SK-N-SH treated with all-trans-retinoic acid at 6 μM for 48 hours (cell line): Measurements from ENCODE around the gene TPBG.
A peak's percentile ranks its signal among the peaks of the same experiment; 100 is the strongest.
"Not testable (repeated sequence)": the region's sequence is repeated elsewhere in the genome, so short reads cannot be mapped to it uniquely, and the experiment has no call there.

Experiments
- ATAC-seq: fragments of 200-7000 bp; cut with Tn5 transposase; 3 replicates; pipeline ENCODE4 v1.9.1; 2020; ENCODE audit warnings: mild to moderate bottlenecking, moderate library complexity
- ARNTL ChIP-seq: fragments of 450-650 bp; formaldehyde crosslinking; IDR thresholded peaks from 2 replicates; pipeline ENCODE4 v1.5.0; 2020; ENCODE audit warnings: low read depth, mild to moderate bottlenecking, moderate library complexity, borderline replicate concordance
- BACH2 ChIP-seq: fragments of 250-450 bp; sonication (Bioruptor Pico); IDR thresholded peaks from 2 replicates; pipeline ENCODE4 v1.9.0; 2021; ENCODE audit warnings: mild to moderate bottlenecking, borderline replicate concordance
- CSDC2 ChIP-seq: fragments of 250-450 bp; sonication (Bioruptor Pico); IDR thresholded peaks from 2 replicates; pipeline ENCODE4 v1.5.0; 2020; ENCODE audit warnings: mild to moderate bottlenecking, moderate library complexity
- ESRRG ChIP-seq: fragments of 250-450 bp; sonication (Bioruptor Pico); IDR thresholded peaks from 2 replicates; pipeline ENCODE4 v1.6.1; 2021; ENCODE audit warnings: mild to moderate bottlenecking
- ISL1 ChIP-seq: fragments of 250-450 bp; sonication (Bioruptor Pico); IDR thresholded peaks from 2 replicates; pipeline ENCODE4 v2.1.2; 2022; ENCODE audit warnings: mild to moderate bottlenecking, moderate library complexity
- OSR1 ChIP-seq: fragments of 250-450 bp; sonication (Bioruptor Pico); IDR thresholded peaks from 2 replicates; pipeline ENCODE4 v1.8.0; 2022; ENCODE audit warnings: moderate library complexity, mild to moderate bottlenecking, inconsistent platforms
- PATZ1 ChIP-seq: fragments of 250-450 bp; sonication (Bioruptor Pico); IDR thresholded peaks from 2 replicates; pipeline ENCODE4 v1.8.0; 2020; ENCODE audit warnings: mild to moderate bottlenecking, moderate library complexity, borderline replicate concordance
- PPARA ChIP-seq: fragments of 250-450 bp; sonication (Bioruptor Pico); IDR thresholded peaks from 2 replicates; pipeline ENCODE4 v1.5.0; 2020; ENCODE audit warnings: mild to moderate bottlenecking, borderline replicate concordance
- RARB ChIP-seq: fragments of 250-450 bp; sonication (Bioruptor Pico); IDR thresholded peaks from 2 replicates; pipeline ENCODE4 v1.8.0; 2021; ENCODE audit warnings: mild to moderate bottlenecking, moderate library complexity
- TCF4 ChIP-seq: fragments of 250-450 bp; sonication (Bioruptor Pico); IDR thresholded peaks from 2 replicates; pipeline ENCODE4 v1.8.0; 2021; ENCODE audit warnings: mild to moderate bottlenecking, moderate library complexity, borderline replicate concordance
- TOX ChIP-seq: fragments of 250-450 bp; sonication (Bioruptor Pico); IDR thresholded peaks from 2 replicates; pipeline ENCODE4 v1.8.0; 2021; ENCODE audit warnings: mild to moderate bottlenecking, moderate library complexity, borderline replicate concordance
- ZC3H10 ChIP-seq: fragments of 250-450 bp; sonication (Bioruptor Pico); IDR thresholded peaks from 2 replicates; pipeline ENCODE4 v1.5.1; 2021; ENCODE audit warnings: mild to moderate bottlenecking, moderate library complexity
- ZFP3 ChIP-seq: fragments of 250-450 bp; sonication (Bioruptor Pico); IDR thresholded peaks from 2 replicates; pipeline ENCODE4 v1.5.0; 2020; ENCODE audit warnings: mild to moderate bottlenecking, moderate library complexity
- ZFP30 ChIP-seq: fragments of 450-650 bp; formaldehyde crosslinking; IDR thresholded peaks from 2 replicates; pipeline ENCODE4 v1.5.0; 2022; ENCODE audit warnings: mild to moderate bottlenecking, moderate library complexity
- ZNF565 ChIP-seq: fragments of 450-650 bp; formaldehyde crosslinking; conservative IDR thresholded peaks from 2 replicates; pipeline ENCODE4 v1.5.0; 2020; ENCODE audit warnings: low read depth, mild to moderate bottlenecking, moderate library complexity
- TF ChIP-seq, protein P1 (sequence below): fragments of 250-450 bp; sonication (Bioruptor Pico); IDR thresholded peaks from 2 replicates; pipeline ENCODE4 v1.8.0; 2021; ENCODE audit warnings: low read depth, mild to moderate bottlenecking, moderate library complexity, borderline replicate concordance
- TF ChIP-seq, protein P2 (sequence below): fragments of 250-450 bp; sonication (Bioruptor Pico); IDR thresholded peaks from 2 replicates; pipeline ENCODE4 v1.5.0; 2020; ENCODE audit warnings: mild to moderate bottlenecking, moderate library complexity
- TF ChIP-seq, protein P3 (sequence below): fragments of 250-450 bp; sonication (Bioruptor Pico); IDR thresholded peaks from 2 replicates; pipeline ENCODE4 v1.5.1; 2020; ENCODE audit warnings: low read depth, mild to moderate bottlenecking, moderate library complexity

Gene TPBG

GRCh38 chr6:82385102-82385501 lies 21.5 kb downstream of the TPBG start:
- TF ChIP-seq ESRRG (CRISPR knock-in tag) (no peak), PPARA (CRISPR knock-in tag) (no peak), ZFP3 (no peak), CSDC2 (CRISPR knock-in tag) (no peak), ZNF565 (CRISPR knock-in tag) (no peak)
- TF ChIP-seq, protein P1, sequence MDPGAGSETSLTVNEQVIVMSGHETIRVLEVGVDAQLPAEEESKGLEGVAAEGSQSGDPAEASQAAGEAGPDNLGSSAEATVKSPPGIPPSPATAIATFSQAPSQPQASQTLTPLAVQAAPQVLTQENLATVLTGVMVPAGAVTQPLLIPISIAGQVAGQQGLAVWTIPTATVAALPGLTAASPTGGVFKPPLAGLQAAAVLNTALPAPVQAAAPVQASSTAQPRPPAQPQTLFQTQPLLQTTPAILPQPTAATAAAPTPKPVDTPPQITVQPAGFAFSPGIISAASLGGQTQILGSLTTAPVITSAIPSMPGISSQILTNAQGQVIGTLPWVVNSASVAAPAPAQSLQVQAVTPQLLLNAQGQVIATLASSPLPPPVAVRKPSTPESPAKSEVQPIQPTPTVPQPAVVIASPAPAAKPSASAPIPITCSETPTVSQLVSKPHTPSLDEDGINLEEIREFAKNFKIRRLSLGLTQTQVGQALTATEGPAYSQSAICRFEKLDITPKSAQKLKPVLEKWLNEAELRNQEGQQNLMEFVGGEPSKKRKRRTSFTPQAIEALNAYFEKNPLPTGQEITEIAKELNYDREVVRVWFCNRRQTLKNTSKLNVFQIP (CRISPR knock-in tag): no peak
- peak; percentile 40; the same call in 2 of the 3 replicates for ATAC-seq

DNA sequence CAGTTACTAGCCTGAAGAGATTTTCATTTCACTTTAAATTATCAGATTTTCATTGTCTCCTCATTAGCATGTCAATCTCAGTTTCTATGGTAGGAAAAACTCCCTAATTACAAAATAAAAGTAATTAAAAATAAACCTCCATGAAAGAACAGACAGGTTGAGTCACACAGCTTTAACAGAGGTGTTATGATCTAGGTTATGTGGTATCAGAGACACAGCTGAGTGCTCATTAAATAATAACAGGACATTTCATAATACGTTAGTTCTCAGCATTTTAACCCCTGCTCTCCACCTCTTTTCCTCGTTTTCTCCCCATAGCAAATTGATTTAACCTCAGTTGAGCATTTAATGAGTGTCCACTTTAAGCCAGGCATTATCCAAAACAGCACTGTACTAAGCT lies 21.9 kb downstream of the TPBG start:
- TF ChIP-seq PPARA (CRISPR knock-in tag): no peak
- TF ChIP-seq, protein P2, sequence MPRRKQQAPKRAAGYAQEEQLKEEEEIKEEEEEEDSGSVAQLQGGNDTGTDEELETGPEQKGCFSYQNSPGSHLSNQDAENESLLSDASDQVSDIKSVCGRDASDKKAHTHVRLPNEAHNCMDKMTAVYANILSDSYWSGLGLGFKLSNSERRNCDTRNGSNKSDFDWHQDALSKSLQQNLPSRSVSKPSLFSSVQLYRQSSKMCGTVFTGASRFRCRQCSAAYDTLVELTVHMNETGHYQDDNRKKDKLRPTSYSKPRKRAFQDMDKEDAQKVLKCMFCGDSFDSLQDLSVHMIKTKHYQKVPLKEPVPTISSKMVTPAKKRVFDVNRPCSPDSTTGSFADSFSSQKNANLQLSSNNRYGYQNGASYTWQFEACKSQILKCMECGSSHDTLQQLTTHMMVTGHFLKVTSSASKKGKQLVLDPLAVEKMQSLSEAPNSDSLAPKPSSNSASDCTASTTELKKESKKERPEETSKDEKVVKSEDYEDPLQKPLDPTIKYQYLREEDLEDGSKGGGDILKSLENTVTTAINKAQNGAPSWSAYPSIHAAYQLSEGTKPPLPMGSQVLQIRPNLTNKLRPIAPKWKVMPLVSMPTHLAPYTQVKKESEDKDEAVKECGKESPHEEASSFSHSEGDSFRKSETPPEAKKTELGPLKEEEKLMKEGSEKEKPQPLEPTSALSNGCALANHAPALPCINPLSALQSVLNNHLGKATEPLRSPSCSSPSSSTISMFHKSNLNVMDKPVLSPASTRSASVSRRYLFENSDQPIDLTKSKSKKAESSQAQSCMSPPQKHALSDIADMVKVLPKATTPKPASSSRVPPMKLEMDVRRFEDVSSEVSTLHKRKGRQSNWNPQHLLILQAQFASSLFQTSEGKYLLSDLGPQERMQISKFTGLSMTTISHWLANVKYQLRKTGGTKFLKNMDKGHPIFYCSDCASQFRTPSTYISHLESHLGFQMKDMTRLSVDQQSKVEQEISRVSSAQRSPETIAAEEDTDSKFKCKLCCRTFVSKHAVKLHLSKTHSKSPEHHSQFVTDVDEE (CRISPR knock-in tag): no peak
- TF ChIP-seq, protein P3, sequence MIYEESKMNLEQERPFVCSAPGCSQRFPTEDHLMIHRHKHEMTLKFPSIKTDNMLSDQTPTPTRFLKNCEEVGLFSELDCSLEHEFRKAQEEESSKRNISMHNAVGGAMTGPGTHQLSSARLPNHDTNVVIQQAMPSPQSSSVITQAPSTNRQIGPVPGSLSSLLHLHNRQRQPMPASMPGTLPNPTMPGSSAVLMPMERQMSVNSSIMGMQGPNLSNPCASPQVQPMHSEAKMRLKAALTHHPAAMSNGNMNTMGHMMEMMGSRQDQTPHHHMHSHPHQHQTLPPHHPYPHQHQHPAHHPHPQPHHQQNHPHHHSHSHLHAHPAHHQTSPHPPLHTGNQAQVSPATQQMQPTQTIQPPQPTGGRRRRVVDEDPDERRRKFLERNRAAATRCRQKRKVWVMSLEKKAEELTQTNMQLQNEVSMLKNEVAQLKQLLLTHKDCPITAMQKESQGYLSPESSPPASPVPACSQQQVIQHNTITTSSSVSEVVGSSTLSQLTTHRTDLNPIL: no peak
- no peak for TF ChIP-seq ZFP30 (CRISPR knock-in tag)
- no peak for TF ChIP-seq OSR1 (CRISPR knock-in tag)
- no peak for TF ChIP-seq ZNF565 (CRISPR knock-in tag)
- no peak for TF ChIP-seq CSDC2 (CRISPR knock-in tag)
- TF ChIP-seq ZC3H10 (CRISPR knock-in tag): no peak
- TF ChIP-seq RARB (CRISPR knock-in tag): no peak
- no peak for ATAC-seq

GRCh38 chr6:82385961-82386360 lies 22.3 kb downstream of the TPBG start:
- TF ChIP-seq ZC3H10 (CRISPR knock-in tag) (no peak), CSDC2 (CRISPR knock-in tag) (no peak), ISL1 (CRISPR knock-in tag) (no peak), ARNTL (CRISPR knock-in tag) (no peak), PPARA (CRISPR knock-in tag) (no peak), TOX (CRISPR knock-in tag) (no peak), RARB (CRISPR knock-in tag) (no peak), TCF4 (CRISPR knock-in tag) (no peak), ESRRG (CRISPR knock-in tag) (no peak), OSR1 (CRISPR knock-in tag) (no peak), BACH2 (no peak), PATZ1 (CRISPR knock-in tag) (no peak)
- TF ChIP-seq, protein P2 (CRISPR knock-in tag): no peak
- TF ChIP-seq, protein P1 (CRISPR knock-in tag): no peak
- ATAC-seq: no peak

DNA sequence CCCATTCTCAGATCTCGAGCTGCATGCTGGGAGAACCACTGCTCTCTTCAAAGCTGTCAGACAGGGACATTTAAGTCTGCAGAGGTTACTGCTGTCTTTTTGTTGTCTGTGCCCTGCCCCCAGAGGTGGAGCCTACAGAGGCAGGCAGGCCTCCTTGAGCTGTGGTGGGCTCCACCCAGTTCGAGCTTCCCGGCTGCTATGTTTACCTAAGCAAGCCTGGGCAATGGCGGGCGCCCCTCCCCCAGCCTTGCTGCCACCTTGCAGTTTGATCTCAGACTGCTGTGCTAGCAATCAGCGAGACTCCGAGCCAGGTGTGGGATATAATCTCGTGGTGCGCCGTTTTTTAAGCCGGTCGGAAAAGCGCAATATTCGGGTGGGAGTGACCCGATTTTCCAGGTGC lies 31.2 kb downstream of the TPBG start:
- ATAC-seq: not testable (repeated sequence)
